KMS-11 (cell line): ENCODE data around the gene CRADD.

Experiments
- H2AFZ ChIP-seq: fragments of 200-600 bp; sonication (generic); 2 replicates; pipeline ENCODE4 v1.6.1; 2016; ENCODE audit warnings: antibody characterized with exemption, mixed run types, low read depth
- H3K27ac ChIP-seq: fragments of 200-600 bp; sonication (generic); 2 replicates; pipeline ENCODE4 v1.6.1; 2016; ENCODE audit warnings: mild to moderate bottlenecking, mixed run types
- H3K27me3 ChIP-seq: fragments of 200-600 bp; sonication (generic); 2 replicates; pipeline ENCODE4 v1.6.1; 2017; ENCODE audit warnings: mild to moderate bottlenecking, low read depth, mixed run types, moderate library complexity; ENCODE audit not compliant: insufficient read depth
- H3K36me3 ChIP-seq: fragments of 200-600 bp; sonication (generic); 2 replicates; pipeline ENCODE4 v1.6.1; 2017; ENCODE audit warnings: mild to moderate bottlenecking, mixed run types; ENCODE audit not compliant: insufficient read depth
- H3K4me1 ChIP-seq: fragments of 200-600 bp; sonication (generic); 2 replicates; pipeline ENCODE4 v1.6.1; 2016; ENCODE audit warnings: mild to moderate bottlenecking, low read depth, mixed run types; ENCODE audit not compliant: poor library complexity, severe bottlenecking
- H3K4me2 ChIP-seq: fragments of 200-600 bp; sonication (generic); 2 replicates; pipeline ENCODE4 v1.7.0; 2016; ENCODE audit warnings: mild to moderate bottlenecking, mixed run types
- H3K4me3 ChIP-seq: fragments of 200-600 bp; sonication (generic); IDR thresholded peaks from 2 replicates; pipeline ENCODE4 v1.6.1; 2017; ENCODE audit warnings: low read depth, low read length, mixed read lengths; ENCODE audit not compliant: insufficient read depth
- H3K79me2 ChIP-seq: fragments of 200-600 bp; sonication (generic); 2 replicates; pipeline ENCODE4 v1.6.1; 2016; ENCODE audit warnings: low read depth, mixed run types; ENCODE audit not compliant: insufficient read depth
- H3K9ac ChIP-seq: fragments of 200-600 bp; sonication (generic); 2 replicates; pipeline ENCODE4 v1.6.1; 2016; ENCODE audit warnings: mild to moderate bottlenecking, mixed run types
- H4K20me1 ChIP-seq: fragments of 200-600 bp; sonication (generic); 2 replicates; pipeline ENCODE4 v1.6.1; 2016; ENCODE audit warnings: mild to moderate bottlenecking, mixed run types; ENCODE audit not compliant: insufficient read depth
- CTCF ChIP-seq: fragments of 200-600 bp; sonication (generic); conservative IDR thresholded peaks from 2 replicates; pipeline ENCODE4 v1.6.1; 2017; ENCODE audit warnings: low read depth, mild to moderate bottlenecking, antibody characterized with exemption, low read length, moderate library complexity, mixed read lengths

The CRADD gene

DNA sequence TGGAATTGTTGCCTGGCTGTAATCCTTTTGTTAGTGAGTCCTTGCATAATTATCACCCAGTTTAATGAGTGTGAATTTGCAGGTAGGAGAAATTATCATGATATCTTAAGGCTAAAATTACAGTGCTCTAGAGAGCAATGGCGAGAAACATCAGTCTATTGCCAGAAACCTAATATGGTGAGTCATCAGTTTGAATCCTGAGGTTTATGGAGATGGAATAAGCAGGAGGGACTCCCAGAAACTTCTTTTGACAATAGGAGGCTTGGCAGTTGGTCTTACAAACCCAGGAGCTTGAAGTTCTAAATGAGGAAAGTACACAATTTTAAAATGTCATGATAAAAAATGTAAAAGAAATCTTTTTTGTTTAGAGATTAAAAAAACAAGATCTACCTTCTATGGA is 31.5 kb upstream of the CRADD start:
- Histone ChIP-seq H3K79me2 (no peaks in the 10 kb centered on the region), H3K4me2 (no peak overlapping the region), H3K27me3 (no peaks in the 10 kb centered on the region), H2AFZ (no peak overlapping the region), H3K4me1 (no peaks in the 10 kb centered on the region), H3K27ac (no peak overlapping the region), H3K9ac (no peak overlapping the region), H4K20me1 (no peaks in the 10 kb centered on the region), H3K36me3 (no peaks in the 10 kb centered on the region), H3K4me3 (no peak overlapping the region)
- TF ChIP-seq CTCF: no peak

DNA sequence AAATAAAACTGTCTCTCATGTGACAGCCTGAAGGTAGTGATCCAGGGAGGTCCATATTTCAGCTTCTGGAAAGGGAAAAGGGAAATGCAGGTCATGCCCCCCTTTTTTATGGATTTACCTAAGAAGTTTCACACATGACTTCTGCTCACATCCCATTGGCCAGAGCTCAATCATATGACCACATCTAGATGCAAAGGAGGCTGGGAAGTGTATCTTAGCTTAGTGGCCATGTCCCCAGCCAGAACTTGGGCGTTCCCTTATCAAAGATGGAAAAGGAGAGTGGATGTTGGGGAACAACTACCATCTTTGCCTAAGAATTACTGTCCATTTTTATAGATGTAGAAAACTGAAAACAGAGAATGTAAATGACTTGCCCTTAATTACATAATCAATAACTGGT is 26.5 kb upstream of the CRADD start:
- H3K79me2 ChIP-seq: no peaks in the 10 kb centered on the region
- no peaks in the 10 kb centered on the region for H3K27me3 ChIP-seq
- H3K4me2 ChIP-seq: no peak overlapping the region
- no peaks in the 10 kb centered on the region for H3K4me1 ChIP-seq
- H2AFZ ChIP-seq: no peak overlapping the region
- no peak for TF ChIP-seq CTCF
- no peak overlapping the region for H3K9ac ChIP-seq
- no peak overlapping the region for H3K27ac ChIP-seq
- H3K4me3 ChIP-seq: no peak overlapping the region
- H3K36me3 ChIP-seq: no peaks in the 10 kb centered on the region
- H4K20me1 ChIP-seq: no peaks in the 10 kb centered on the region

- H4K20me1 ChIP-seq: no peaks in the 10 kb centered on the region
- TF ChIP-seq CTCF: no peak
- H3K9ac ChIP-seq: no peak overlapping the region
- no peak overlapping the region for H2AFZ ChIP-seq
- no peaks in the 10 kb centered on the region for H3K79me2 ChIP-seq
- H3K27ac ChIP-seq: no peak overlapping the region
- H3K4me3 ChIP-seq: no peak overlapping the region
- no peaks in the 10 kb centered on the region for H3K36me3 ChIP-seq
- no peaks in the 10 kb centered on the region for H3K27me3 ChIP-seq
- H3K4me1 ChIP-seq: no peaks in the 10 kb centered on the region
- no peak overlapping the region for H3K4me2 ChIP-seq
These were observed 24.1 kb upstream of the CRADD start for GRCh38 chr12:93653079-93653478.

DNA sequence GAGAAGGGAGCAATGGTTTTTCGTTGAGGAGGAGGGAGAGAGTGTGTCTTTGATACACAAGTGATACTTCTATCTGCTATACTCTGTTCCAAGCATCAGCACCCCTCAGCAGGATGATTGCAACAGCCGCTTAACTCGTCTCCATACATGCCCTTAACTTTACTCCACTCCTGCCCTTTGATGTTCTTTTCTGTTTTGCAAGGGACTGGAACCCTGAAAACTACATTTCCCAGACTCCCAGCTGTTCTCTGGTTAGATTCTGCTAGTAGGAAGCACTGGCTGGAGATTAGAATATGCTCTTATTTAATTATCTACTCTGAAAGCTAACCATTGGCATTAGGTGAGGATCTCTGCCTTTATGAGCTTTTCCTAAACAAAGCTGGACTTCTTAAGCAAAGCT is 23.5 kb upstream of the CRADD start:
- H3K4me2 ChIP-seq: no peak overlapping the region
- no peaks in the 10 kb centered on the region for H3K27me3 ChIP-seq
- H4K20me1 ChIP-seq: no peaks in the 10 kb centered on the region
- H3K79me2 ChIP-seq: no peaks in the 10 kb centered on the region
- no peaks in the 10 kb centered on the region for H3K4me1 ChIP-seq
- H3K4me3 ChIP-seq: no peak overlapping the region
- no peak overlapping the region for H3K9ac ChIP-seq
- no peaks in the 10 kb centered on the region for H3K36me3 ChIP-seq
- TF ChIP-seq CTCF: no peak
- H2AFZ ChIP-seq: no peak overlapping the region
- H3K27ac ChIP-seq: no peak overlapping the region

DNA sequence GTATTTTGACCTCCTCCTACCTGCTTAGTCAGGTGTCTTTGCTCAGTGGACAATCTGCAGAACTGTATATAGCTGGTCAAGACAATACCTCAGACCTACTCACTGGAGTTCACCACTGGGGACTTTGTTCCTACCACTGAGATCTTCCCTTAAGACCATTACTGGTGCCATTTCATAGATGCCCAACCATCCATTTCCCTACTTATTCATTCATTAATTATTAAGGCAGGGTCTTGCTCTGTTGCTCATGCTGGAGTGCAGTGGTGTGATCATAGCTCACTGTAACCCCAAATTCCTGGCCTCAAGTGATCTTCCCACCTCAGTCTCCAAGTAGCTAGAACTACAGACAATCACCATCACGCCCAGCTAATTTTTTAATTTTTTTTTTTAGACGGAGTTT is 22.8 kb upstream of the CRADD start:
- Histone ChIP-seq H3K9ac (no peak overlapping the region), H3K4me2 (no peak overlapping the region), H3K36me3 (no peaks in the 10 kb centered on the region), H3K4me3 (no peak overlapping the region), H3K4me1 (no peaks in the 10 kb centered on the region), H3K79me2 (no peaks in the 10 kb centered on the region), H2AFZ (no peak overlapping the region), H3K27ac (no peak overlapping the region), H4K20me1 (no peaks in the 10 kb centered on the region), H3K27me3 (no peaks in the 10 kb centered on the region)
- TF ChIP-seq CTCF: no peak
